Body of pancreas (tissue), 4 donors: ENCODE measurements around the gene OR4X2.

Source experiments
- POLR2A ChIP-seq, 3 donors: fragments of 450-650 bp; IDR thresholded peaks; one replicate each; pipeline ENCODE4 v1.6.1; 2016; ENCODE audit warnings: antibody characterized with exemption in 3 of 3, mild to moderate bottlenecking in 2 of 3
- TF ChIP-seq, protein P1 (sequence below), 7 experiments: fragments of 450-650 bp in 4 of 7; fragments of 200-600 bp in 3 of 7; sonication (generic) in 3 of 7; IDR thresholded peaks; one replicate each; pipeline ENCODE4 v1.5.1; 2016 to 2019; ENCODE audit warnings: antibody characterized with exemption in 7 of 7

DNA sequence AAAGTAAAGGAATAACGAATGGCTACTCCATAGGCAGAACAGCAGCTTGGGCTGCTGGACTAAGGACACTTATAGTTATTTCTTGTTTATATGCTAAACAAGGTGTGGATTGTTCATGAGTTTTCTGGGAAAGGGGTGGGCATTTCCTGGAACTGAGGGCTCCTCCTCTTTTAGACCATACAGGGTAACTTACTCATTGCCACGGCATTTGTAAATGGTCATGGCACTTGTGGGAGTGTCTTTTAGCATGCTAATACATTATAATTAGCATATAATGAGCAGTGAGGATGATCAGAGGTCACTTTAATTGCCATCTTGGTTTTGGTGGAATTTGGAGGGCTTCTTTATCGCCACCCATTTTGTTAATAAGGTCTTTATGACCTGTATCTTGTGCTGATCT, 25.7 kb downstream of the OR4X2 start:
- TF ChIP-seq, protein P1, sequence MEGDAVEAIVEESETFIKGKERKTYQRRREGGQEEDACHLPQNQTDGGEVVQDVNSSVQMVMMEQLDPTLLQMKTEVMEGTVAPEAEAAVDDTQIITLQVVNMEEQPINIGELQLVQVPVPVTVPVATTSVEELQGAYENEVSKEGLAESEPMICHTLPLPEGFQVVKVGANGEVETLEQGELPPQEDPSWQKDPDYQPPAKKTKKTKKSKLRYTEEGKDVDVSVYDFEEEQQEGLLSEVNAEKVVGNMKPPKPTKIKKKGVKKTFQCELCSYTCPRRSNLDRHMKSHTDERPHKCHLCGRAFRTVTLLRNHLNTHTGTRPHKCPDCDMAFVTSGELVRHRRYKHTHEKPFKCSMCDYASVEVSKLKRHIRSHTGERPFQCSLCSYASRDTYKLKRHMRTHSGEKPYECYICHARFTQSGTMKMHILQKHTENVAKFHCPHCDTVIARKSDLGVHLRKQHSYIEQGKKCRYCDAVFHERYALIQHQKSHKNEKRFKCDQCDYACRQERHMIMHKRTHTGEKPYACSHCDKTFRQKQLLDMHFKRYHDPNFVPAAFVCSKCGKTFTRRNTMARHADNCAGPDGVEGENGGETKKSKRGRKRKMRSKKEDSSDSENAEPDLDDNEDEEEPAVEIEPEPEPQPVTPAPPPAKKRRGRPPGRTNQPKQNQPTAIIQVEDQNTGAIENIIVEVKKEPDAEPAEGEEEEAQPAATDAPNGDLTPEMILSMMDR (IDR thresholded peaks at IDR 0.05), result no peak
- TF ChIP-seq POLR2A (IDR thresholded peaks at IDR 0.05), result no peak
